ENCODE measurements around the gene PLCG2. TPM values are rescaled to one million over a fixed set of nuclear protein-coding genes. Genes with fewer than 3 reads are reported as not detected.

The PLCG2 gene
- total and polyA plus RNA-seq, 2 of the 8 experiments (the other 6 are each of a cell fraction or from before 2014, with no cell fraction given), result 6.1 to 6.9 TPM

- Histone ChIP-seq H2BK20ac (ENCODE audit: low read length) (no peak overlapping the region), H3K23ac (ENCODE audit: insufficient read length) (no peak overlapping the region), H2BK120ac (replicated peaks; ENCODE audit: low read depth, low read length) (no peak overlapping the region), H3K79me1 (ENCODE audit: low read depth, low read length) (no peaks in the 10 kb centered on the region), H3K4ac (replicated peaks; ENCODE audit: insufficient read length, low read depth, low read length) (no peak overlapping the region), H3K36me3 (ENCODE audit: control insufficient read depth in 2 of 4, insufficient read depth in 4 of 4, low read length in 3 of 4) (no peaks in the 10 kb centered on the region; a peak in 2 of 8 replicates), H3K9ac (replicated peaks in 1 of 4; ENCODE audit: extremely low read depth in 1 of 4, low read depth in 3 of 4, low read length in 3 of 4) (no peak overlapping the region), H3K79me2 (ENCODE audit: control insufficient read depth in 1 of 2, insufficient read depth in 2 of 2, low read length in 2 of 2) (no peaks in the 10 kb centered on the region), H3K14ac (ENCODE audit: insufficient read length) (no peak overlapping the region), H3K4me1 (replicated peaks in 1 of 4; ENCODE audit: control insufficient read depth in 3 of 4, insufficient read depth in 4 of 4, low read length in 3 of 4) (peaks cover 0 to 5% (median under 1%) of the 10 kb centered on the region in 4 experiments; a peak in 3 of 7 replicates), H3K27ac (ENCODE audit: low read depth, low read length) (no peak overlapping the region), H2BK5ac (ENCODE audit: low read depth, low read length) (no peak overlapping the region), H3K18ac (ENCODE audit: extremely low read depth, low read length) (no peak overlapping the region), H2BK15ac (ENCODE audit: low read length) (no peak overlapping the region), H2AK5ac (ENCODE audit: low read depth, low read length) (no peak overlapping the region), H3K4me3 (ENCODE audit: extremely low read depth in 1 of 4, insufficient read depth in 2 of 4, low read depth in 3 of 4, low read length in 4 of 4) (no peak overlapping the region), H2BK12ac (ENCODE audit: low read depth, low read length) (no peak overlapping the region), H3K27me3 (replicated peaks in 1 of 4; ENCODE audit: control insufficient read depth in 3 of 4, extremely low read depth in 1 of 4, insufficient read depth in 3 of 4, low read length in 3 of 4) (no peaks in the 10 kb centered on the region), H3K23me2 (ENCODE audit: low read depth, low read length) (no peaks in the 10 kb centered on the region), H4K91ac (replicated peaks; ENCODE audit: insufficient read length, low read length) (no peak overlapping the region), H3K9me3 (ENCODE audit: insufficient read depth in 2 of 2, low read depth in 1 of 2, low read length in 1 of 2) (no peaks in the 10 kb centered on the region), H3K4me2 (ENCODE audit: insufficient read depth in 1 of 2, low read depth in 2 of 2, low read length in 2 of 2) (no peak overlapping the region), H4K5ac (ENCODE audit: insufficient read length, low read depth, low read length) (no peak overlapping the region), H3K56ac (replicated peaks; ENCODE audit: insufficient read length, low read depth, low read length) (no peak overlapping the region), H4K20me1 (replicated peaks in 1 of 2; ENCODE audit: control insufficient read depth in 1 of 2, insufficient read depth in 2 of 2, low read length in 2 of 2) (no peaks in the 10 kb centered on the region), H4K8ac (ENCODE audit: extremely low read depth, insufficient read depth, low read length) (no peak overlapping the region), H2AFZ (ENCODE audit: low read length) (no peak overlapping the region)
- DNase-seq (ENCODE audit: low read depth in 1 of 2, low spot score in 2 of 2) (peak in 1 of 2 experiments; percentile 44), FAIRE-seq (no peak)
- WGBS, 2 experiments (ENCODE audit: extremely low coverage in 1 of 2, insufficient coverage in 1 of 2, insufficient read length in 1 of 2, insufficient replicate concordance in 2 of 2, low coverage in 1 of 2, low lambda C conversion rate in 2 of 2, missing lambda C conversion rate in 1 of 2), result 78% methylated on average over 4 of the region's 4 CpGs; no CpG with 5 or more reads in 1 of the 2 experiments
- POLR2A ChIA-PET (ENCODE audit: partially characterized antibody), result interaction anchor here (0.9 kb wide), 1 partner anchor 14 kb away, joined by 3 read pairs; no protein-coding TSS in a partner anchor
- CTCF ChIA-PET (ENCODE audit: partially characterized antibody), result interaction anchor here (0.5 to 8.5 kb wide), 13 partner anchors 9 to 189 kb away, joined by 3 to 44 read pairs (median 4); no protein-coding TSS in a partner anchor
- TF ChIP-seq CTCF (IDR thresholded peaks at IDR 0.05; ENCODE audit: control extremely low read depth in 1 of 3, insufficient read depth in 1 of 3, low read depth in 1 of 3, low read length in 3 of 3), result peak in 2 of 3 experiments; percentile 23; a peak in 2 of 4 replicates
- TF ChIP-seq RAD21 (IDR thresholded peaks at IDR 0.05 in 1 of 2, conservative IDR thresholded peaks at IDR 0.05 in 1 of 2; ENCODE audit: low read depth in 2 of 2, low read length in 2 of 2), result peak; percentile 24 to 48; a peak in 3 of 4 replicates
- TF ChIP-seq SAP30 (IDR thresholded peaks at IDR 0.05; ENCODE audit: insufficient read depth, insufficient replicate concordance, low read length), result no peak
Measured at GRCh38 chr16:81932668-81933067, 153.6 kb downstream of the PLCG2 start.
